Thymus (tissue), 11 donors: ENCODE results near the gene SLC35G3. TPM values are rescaled to one million over a fixed set of nuclear protein-coding genes. Genes with fewer than 3 reads are reported as not detected.
"Not testable (repeated sequence)": the region's sequence is repeated elsewhere in the genome, so short reads cannot be mapped to it uniquely, and the experiment has no call there.

Source experiments
- DNase-seq, 9 donors: peaks; one replicate each; pipeline ENCODE4 v3.0.0-alpha.2; 2013; ENCODE audit warnings: low spot score in 9 of 9, low read depth in 6 of 9, missing footprints in 1 of 9
- H3K27ac ChIP-seq, 2 donors: one replicate each; pipeline ENCODE4 v1.5.1; 2013; ENCODE audit warnings: control low read depth in 1 of 2, low read depth in 1 of 2, low read length in 1 of 2, mild to moderate bottlenecking in 1 of 2, moderate library complexity in 1 of 2
- H3K27me3 ChIP-seq, 2 donors: one replicate each; pipeline ENCODE4 v1.5.1; 2013; ENCODE audit warnings: low read length in 1 of 2; ENCODE audit not compliant: control insufficient read depth in 2 of 2, insufficient read depth in 1 of 2
- H3K36me3 ChIP-seq, 2 donors: one replicate each; pipeline ENCODE4 v1.5.1; 2013; ENCODE audit warnings: low read length in 1 of 2, mild to moderate bottlenecking in 1 of 2, moderate library complexity in 1 of 2; ENCODE audit not compliant: control insufficient read depth in 2 of 2, insufficient read depth in 2 of 2
- H3K4me1 ChIP-seq, 2 donors: one replicate each; pipeline ENCODE4 v1.5.1; 2013; ENCODE audit warnings: low read length in 2 of 2; ENCODE audit not compliant: control insufficient read depth in 2 of 2, insufficient read depth in 2 of 2
- H3K4me3 ChIP-seq, 2 donors: one replicate each; pipeline ENCODE4 v1.5.1; 2013; ENCODE audit warnings: low read length in 2 of 2, control low read depth in 1 of 2, mild to moderate bottlenecking in 1 of 2
- H3K9me3 ChIP-seq, 2 donors: one replicate each; pipeline ENCODE4 v1.5.1; 2013; ENCODE audit warnings: low read length in 1 of 2, mild to moderate bottlenecking in 1 of 2; ENCODE audit not compliant: control insufficient read depth in 2 of 2, insufficient read depth in 1 of 2
- WGBS: extraction: QIAGEN DNeasy Blood & Tissue Kit; methylation state at CpG from one replicate; pipeline ENCODE4 v1.1.7; 2013; 5-methylcytosine and 5-hydroxymethylcytosine counted together
- polyA plus RNA-seq: library from polyadenylated mRNA; stranded (reverse); fragments of 200-250 nt; gene quantifications from one replicate; pipeline ENCODE4 v1.2.3, GENCODE V29; 2013
- total RNA-seq: library from RNA; stranded (reverse); fragments of 120-200 nt; gene quantifications from one replicate; pipeline ENCODE4 v1.2.4, GENCODE V29; 2013
- donor health status: healthy.

The SLC35G3 gene
- total and polyA plus RNA-seq, 2 donors: 0.09 TPM; not detected in 1

GRCh38 chr17:35174835-35175334, 19.3 kb downstream of the SLC35G3 start:
- no peaks in the 10 kb centered on the region for H3K9me3 ChIP-seq
- H3K27ac ChIP-seq: no peak overlapping the region
- no peaks in the 10 kb centered on the region for H3K36me3 ChIP-seq
- WGBS: 94% methylated on average over 2 of the region's 2 CpGs
- DNase-seq: no peak
- H3K27me3 ChIP-seq: no peaks in the 10 kb centered on the region
- H3K4me1 ChIP-seq: peaks cover 3 to 27% of the 10 kb centered on the region in 2 donors
- no peak overlapping the region for H3K4me3 ChIP-seq

- not testable (repeated sequence) for H3K27ac ChIP-seq, DNase-seq, H3K4me3 ChIP-seq, H3K36me3 ChIP-seq, H3K9me3 ChIP-seq, H3K27me3 ChIP-seq
- H3K4me1 ChIP-seq: peaks cover 3 to 25% of the 10 kb centered on the region in 2 donors
- WGBS: 98% methylated on average over 3 of the region's 3 CpGs
Observed at GRCh38 chr17:35172321-35172720, 21.9 kb downstream of the SLC35G3 start.

- H3K27ac ChIP-seq: peak overlapping the region in 1 of 2 donors; percentile 30
Observed at GRCh38 chr17:35171834-35172233, 22.4 kb downstream of the SLC35G3 start.

GRCh38 chr17:35170968-35171771, 23.0 kb downstream of the SLC35G3 start:
- Histone ChIP-seq H3K27ac (no peak overlapping the region), H3K4me3 (no peak overlapping the region), H3K9me3 (no peaks in the 10 kb centered on the region), H3K27me3 (no peaks in the 10 kb centered on the region), H3K4me1 (peaks cover 3 to 22% of the 10 kb centered on the region in 2 donors), H3K36me3 (no peaks in the 10 kb centered on the region)
- peak in 8 of 9 donors; percentile 19 to 85 (median 64) for DNase-seq
- 85% methylated on average over 18 of the region's 18 CpGs for WGBS

More at GRCh38 chr17:35171834-35172233, 22.4 kb downstream of the SLC35G3 start:
- Histone ChIP-seq H3K4me1 (peaks cover 3 to 24% of the 10 kb centered on the region in 2 donors), H3K27me3 (no peaks in the 10 kb centered on the region), H3K4me3 (no peak overlapping the region), H3K36me3 (no peaks in the 10 kb centered on the region), H3K9me3 (no peaks in the 10 kb centered on the region)
- peak in 1 of 9 donors; percentile 62 for DNase-seq
- WGBS: 16% methylated on average over 2 of the region's 2 CpGs

GRCh38 chr17:35169835-35170363, 24.3 kb downstream of the SLC35G3 start:
- no peaks in the 10 kb centered on the region for H3K9me3 ChIP-seq
- H3K27me3 ChIP-seq: no peaks in the 10 kb centered on the region
- H3K27ac ChIP-seq: no peak overlapping the region
- no peaks in the 10 kb centered on the region for H3K36me3 ChIP-seq
- H3K4me3 ChIP-seq: no peak overlapping the region
- peaks cover 3 to 22% of the 10 kb centered on the region in 2 donors for H3K4me1 ChIP-seq
- WGBS: 97% methylated on average over 17 of the region's 17 CpGs
- DNase-seq: no peak

- DNase-seq: no peak
- no peak overlapping the region for H3K27ac ChIP-seq
Observed at GRCh38 chr17:35167666-35168065, 26.5 kb downstream of the SLC35G3 start.

GRCh38 chr17:35167046-35167445, 27.1 kb downstream of the SLC35G3 start:
- no peaks in the 10 kb centered on the region for H3K36me3 ChIP-seq
- H3K27ac ChIP-seq: no peak overlapping the region
- no peaks in the 10 kb centered on the region for H3K9me3 ChIP-seq
- WGBS: 94% methylated on average over 3 of the region's 3 CpGs
- no peaks in the 10 kb centered on the region for H3K27me3 ChIP-seq
- H3K4me3 ChIP-seq: no peak overlapping the region
- DNase-seq: no peak
- H3K4me1 ChIP-seq: peaks cover 1 to 23% of the 10 kb centered on the region in 2 donors

More at GRCh38 chr17:35167666-35168065, 26.5 kb downstream of the SLC35G3 start:
- H3K36me3 ChIP-seq: no peaks in the 10 kb centered on the region
- peaks cover 3 to 25% of the 10 kb centered on the region in 2 donors for H3K4me1 ChIP-seq
- no peaks in the 10 kb centered on the region for H3K9me3 ChIP-seq
- 98% methylated on average over 1 of the region's 1 CpG for WGBS
- no peaks in the 10 kb centered on the region for H3K27me3 ChIP-seq
- H3K4me3 ChIP-seq: no peak overlapping the region

GRCh38 chr17:35166526-35166925, 27.7 kb downstream of the SLC35G3 start:
- Histone ChIP-seq H3K27ac (no peak overlapping the region), H3K4me3 (no peak overlapping the region), H3K27me3 (no peaks in the 10 kb centered on the region), H3K4me1 (peaks cover 5 to 26% of the 10 kb centered on the region in 2 donors), H3K9me3 (no peaks in the 10 kb centered on the region), H3K36me3 (no peaks in the 10 kb centered on the region)
- DNase-seq: no peak
- WGBS: 86% methylated on average over 5 of the region's 5 CpGs

- Histone ChIP-seq H3K27ac (no peak overlapping the region), H3K36me3 (no peaks in the 10 kb centered on the region), H3K4me1 (peaks cover 10 to 32% of the 10 kb centered on the region in 2 donors), H3K4me3 (no peak overlapping the region), H3K9me3 (no peaks in the 10 kb centered on the region), H3K27me3 (no peaks in the 10 kb centered on the region)
- no peak for DNase-seq
- WGBS: 97% methylated on average over 5 of the region's 5 CpGs
Observed at GRCh38 chr17:35164716-35165115, 29.5 kb downstream of the SLC35G3 start.
